HCT116 (cell line): ENCODE data around the gene COG2.

Experiments used
- JUND ChIP-seq: IDR thresholded peaks from 2 replicates; pipeline ENCODE4 v1.6.1; 2012
- ZNF274 ChIP-seq: fragments of 200-500 bp; sonication (Bioruptor generic); IDR thresholded peaks from 2 replicates; pipeline ENCODE4 v1.6.1; 2014; ENCODE audit warnings: mild to moderate bottlenecking, low read depth, low read length, inconsistent platforms
- TF ChIP-seq, protein P1 (sequence below), 3 experiments: fragments of 200-600 bp in 1 of 3; sonication (generic) in 1 of 3; IDR thresholded peaks in 2 of 3; conservative IDR thresholded peaks in 1 of 3; 2 replicates each; pipeline ENCODE4 v1.5.1; 2012 to 2017; ENCODE audit warnings: low read depth in 2 of 3, low read length in 2 of 3, antibody characterized with exemption in 1 of 3, borderline replicate concordance in 1 of 3, control low read depth in 1 of 3, mild to moderate bottlenecking in 1 of 3, mixed read lengths in 1 of 3, mixed run types in 1 of 3, moderate library complexity in 1 of 3; ENCODE audit not compliant: insufficient read depth in 1 of 3
- TF ChIP-seq, protein P2 (sequence below): IDR thresholded peaks from 2 replicates; pipeline ENCODE4 v1.6.1; 2012; ENCODE audit warnings: low read depth

DNA sequence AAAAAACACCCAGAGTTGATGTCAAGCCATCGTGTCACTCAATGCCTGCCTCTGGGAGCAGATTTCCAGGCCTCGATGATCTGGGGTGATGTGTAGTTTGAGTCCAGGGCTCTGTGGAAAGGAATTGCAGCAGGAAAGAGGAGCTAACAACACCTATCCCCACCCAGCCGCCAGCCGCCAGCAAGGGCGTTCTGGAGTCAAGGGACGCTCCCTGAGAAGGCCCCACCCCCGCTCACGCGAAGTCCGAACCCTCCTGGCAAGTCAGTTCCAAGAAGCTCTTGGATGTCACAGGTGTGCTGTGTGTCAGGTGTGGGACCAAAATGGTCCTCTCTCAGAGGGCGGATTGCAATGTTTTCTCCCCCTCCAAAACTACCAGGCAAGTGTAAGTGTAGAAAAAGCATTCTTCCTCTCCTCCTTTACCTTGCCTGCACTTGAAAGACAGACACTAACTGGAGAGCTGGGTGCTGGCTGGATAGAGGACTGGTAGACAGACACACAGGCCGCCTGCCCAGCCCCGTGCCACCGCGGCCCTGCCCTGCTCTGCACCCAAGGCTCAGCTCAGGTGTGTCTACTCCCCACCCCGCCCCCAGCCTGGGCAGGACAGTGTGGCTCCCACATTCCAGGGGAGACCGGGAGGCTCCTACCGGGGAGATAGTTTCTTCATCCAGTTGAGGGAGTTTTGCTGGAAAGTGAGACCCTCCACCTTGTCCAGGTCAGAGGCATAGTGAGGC, 63.2 kb downstream of the COG2 start:
- TF ChIP-seq ZNF274 (no peak), JUND (no peak)
- TF ChIP-seq, protein P1, sequence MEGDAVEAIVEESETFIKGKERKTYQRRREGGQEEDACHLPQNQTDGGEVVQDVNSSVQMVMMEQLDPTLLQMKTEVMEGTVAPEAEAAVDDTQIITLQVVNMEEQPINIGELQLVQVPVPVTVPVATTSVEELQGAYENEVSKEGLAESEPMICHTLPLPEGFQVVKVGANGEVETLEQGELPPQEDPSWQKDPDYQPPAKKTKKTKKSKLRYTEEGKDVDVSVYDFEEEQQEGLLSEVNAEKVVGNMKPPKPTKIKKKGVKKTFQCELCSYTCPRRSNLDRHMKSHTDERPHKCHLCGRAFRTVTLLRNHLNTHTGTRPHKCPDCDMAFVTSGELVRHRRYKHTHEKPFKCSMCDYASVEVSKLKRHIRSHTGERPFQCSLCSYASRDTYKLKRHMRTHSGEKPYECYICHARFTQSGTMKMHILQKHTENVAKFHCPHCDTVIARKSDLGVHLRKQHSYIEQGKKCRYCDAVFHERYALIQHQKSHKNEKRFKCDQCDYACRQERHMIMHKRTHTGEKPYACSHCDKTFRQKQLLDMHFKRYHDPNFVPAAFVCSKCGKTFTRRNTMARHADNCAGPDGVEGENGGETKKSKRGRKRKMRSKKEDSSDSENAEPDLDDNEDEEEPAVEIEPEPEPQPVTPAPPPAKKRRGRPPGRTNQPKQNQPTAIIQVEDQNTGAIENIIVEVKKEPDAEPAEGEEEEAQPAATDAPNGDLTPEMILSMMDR (IDR thresholded peaks at IDR 0.05 in 2 of 3, conservative IDR thresholded peaks at IDR 0.05 in 1 of 3; ENCODE audit: borderline replicate concordance in 1 of 3, insufficient read depth in 1 of 3, low read depth in 2 of 3, low read length in 2 of 3) = no peak
- TF ChIP-seq, protein P2, sequence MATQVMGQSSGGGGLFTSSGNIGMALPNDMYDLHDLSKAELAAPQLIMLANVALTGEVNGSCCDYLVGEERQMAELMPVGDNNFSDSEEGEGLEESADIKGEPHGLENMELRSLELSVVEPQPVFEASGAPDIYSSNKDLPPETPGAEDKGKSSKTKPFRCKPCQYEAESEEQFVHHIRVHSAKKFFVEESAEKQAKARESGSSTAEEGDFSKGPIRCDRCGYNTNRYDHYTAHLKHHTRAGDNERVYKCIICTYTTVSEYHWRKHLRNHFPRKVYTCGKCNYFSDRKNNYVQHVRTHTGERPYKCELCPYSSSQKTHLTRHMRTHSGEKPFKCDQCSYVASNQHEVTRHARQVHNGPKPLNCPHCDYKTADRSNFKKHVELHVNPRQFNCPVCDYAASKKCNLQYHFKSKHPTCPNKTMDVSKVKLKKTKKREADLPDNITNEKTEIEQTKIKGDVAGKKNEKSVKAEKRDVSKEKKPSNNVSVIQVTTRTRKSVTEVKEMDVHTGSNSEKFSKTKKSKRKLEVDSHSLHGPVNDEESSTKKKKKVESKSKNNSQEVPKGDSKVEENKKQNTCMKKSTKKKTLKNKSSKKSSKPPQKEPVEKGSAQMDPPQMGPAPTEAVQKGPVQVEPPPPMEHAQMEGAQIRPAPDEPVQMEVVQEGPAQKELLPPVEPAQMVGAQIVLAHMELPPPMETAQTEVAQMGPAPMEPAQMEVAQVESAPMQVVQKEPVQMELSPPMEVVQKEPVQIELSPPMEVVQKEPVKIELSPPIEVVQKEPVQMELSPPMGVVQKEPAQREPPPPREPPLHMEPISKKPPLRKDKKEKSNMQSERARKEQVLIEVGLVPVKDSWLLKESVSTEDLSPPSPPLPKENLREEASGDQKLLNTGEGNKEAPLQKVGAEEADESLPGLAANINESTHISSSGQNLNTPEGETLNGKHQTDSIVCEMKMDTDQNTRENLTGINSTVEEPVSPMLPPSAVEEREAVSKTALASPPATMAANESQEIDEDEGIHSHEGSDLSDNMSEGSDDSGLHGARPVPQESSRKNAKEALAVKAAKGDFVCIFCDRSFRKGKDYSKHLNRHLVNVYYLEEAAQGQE = no peak
